GM23248 (cell line): ENCODE data around the gene ENTHD1. TPM values are rescaled to one million over a fixed set of nuclear protein-coding genes. Genes with fewer than 3 reads are reported as not detected.

Source experiments
- DNase-seq: peaks from one replicate; pipeline ENCODE4 v3.0.0-alpha.2; 2015
- H2AFZ ChIP-seq: fragments of 200-600 bp; sonication (generic); 2 replicates; pipeline ENCODE4 v1.6.1; 2016; ENCODE audit warnings: antibody characterized with exemption
- H3F3A ChIP-seq: fragments of 200-600 bp; sonication (generic); 2 replicates; pipeline ENCODE4 v1.6.1; 2016; ENCODE audit warnings: mild to moderate bottlenecking, antibody characterized with exemption, mixed run types; ENCODE audit not compliant: insufficient read depth
- H3K27ac ChIP-seq: fragments of 200-600 bp; sonication (generic); 2 replicates; pipeline ENCODE4 v1.5.1; 2016; ENCODE audit warnings: mild to moderate bottlenecking
- H3K27me3 ChIP-seq: fragments of 200-600 bp; sonication (generic); replicated peaks from 2 replicates; pipeline ENCODE4 v1.6.1; 2016; ENCODE audit warnings: mild to moderate bottlenecking; ENCODE audit not compliant: insufficient read depth
- H3K36me3 ChIP-seq: fragments of 200-600 bp; sonication (generic); 2 replicates; pipeline ENCODE4 v1.6.1; 2016; ENCODE audit warnings: low read depth, mild to moderate bottlenecking
- H3K4me1 ChIP-seq: fragments of 200-600 bp; sonication (generic); 2 replicates; pipeline ENCODE4 v1.6.1; 2016; ENCODE audit warnings: mild to moderate bottlenecking; ENCODE audit not compliant: insufficient read depth
- H3K4me2 ChIP-seq: fragments of 200-600 bp; sonication (generic); one replicate; pipeline ENCODE4 v1.6.1; 2016; ENCODE audit warnings: mild to moderate bottlenecking; ENCODE audit not compliant: unreplicated experiment
- H3K4me3 ChIP-seq: fragments of 200-600 bp; sonication (generic); 2 replicates; pipeline ENCODE4 v1.5.1; 2016; ENCODE audit warnings: mild to moderate bottlenecking
- H3K79me2 ChIP-seq: fragments of 200-600 bp; sonication (generic); 2 replicates; pipeline ENCODE4 v1.6.1; 2016; ENCODE audit warnings: mild to moderate bottlenecking; ENCODE audit not compliant: insufficient read depth
- H3K9ac ChIP-seq: fragments of 200-600 bp; sonication (generic); 2 replicates; pipeline ENCODE4 v1.6.1; 2016; ENCODE audit warnings: mild to moderate bottlenecking
- H3K9me2 ChIP-seq: fragments of 200-600 bp; sonication (generic); 2 replicates; pipeline ENCODE4 v1.6.1; 2016; ENCODE audit warnings: mixed run types, mild to moderate bottlenecking, moderate library complexity; ENCODE audit not compliant: insufficient read depth
- H3K9me3 ChIP-seq: fragments of 200-600 bp; sonication (generic); one replicate; pipeline ENCODE4 v1.6.1; 2017; ENCODE audit warnings: low read depth
- H4K20me1 ChIP-seq: fragments of 200-600 bp; sonication (generic); 2 replicates; pipeline ENCODE4 v1.6.0; 2016; ENCODE audit not compliant: insufficient read depth
- EZH2 ChIP-seq: fragments of 200-600 bp; sonication (generic); IDR thresholded peaks from 2 replicates; pipeline ENCODE4 v1.6.1; 2018; ENCODE audit warnings: antibody characterized with exemption, mild to moderate bottlenecking; ENCODE audit not compliant: insufficient read depth, poor library complexity, severe bottlenecking
- EZH2phosphoT487 ChIP-seq: fragments of 200-600 bp; sonication (generic); IDR thresholded peaks from 2 replicates; pipeline ENCODE4 v1.6.1; 2018; ENCODE audit warnings: antibody characterized with exemption, moderate library complexity, mild to moderate bottlenecking, low read depth; ENCODE audit not compliant: insufficient read depth
- WGBS, 2 experiments: methylation state at CpG; one replicate each; pipeline ENCODE4 v1.1.6; 2015 to 2017; ENCODE audit warnings: low lambda C conversion rate in 2 of 2, low coverage in 1 of 2; ENCODE audit errors: missing lambda C conversion rate in 2 of 2; 5-methylcytosine and 5-hydroxymethylcytosine counted together
- in situ Hi-C: fragments of 300-500 bp; cut with MboI; formaldehyde crosslinking; loops from 2 replicates; pipeline ENCODE4 v1.15.0; 2020
- polyA plus RNA-seq: library from polyadenylated mRNA; unstranded; fragments of >200 nt; fragmentation: Nextera tagmentation; extraction: Ambion mirVana; gene quantifications from 2 replicates; pipeline ENCODE4 v1.2.1, GENCODE V29; 2016
- total RNA-seq: library from RNA; depleted of rRNA; stranded (reverse); fragments of >200 nt; shearing (Covaris generic); gene quantifications from 2 replicates; pipeline ENCODE4 v1.2.3, GENCODE V29; 2014; rRNA removed

ENTHD1 gene, protein sequence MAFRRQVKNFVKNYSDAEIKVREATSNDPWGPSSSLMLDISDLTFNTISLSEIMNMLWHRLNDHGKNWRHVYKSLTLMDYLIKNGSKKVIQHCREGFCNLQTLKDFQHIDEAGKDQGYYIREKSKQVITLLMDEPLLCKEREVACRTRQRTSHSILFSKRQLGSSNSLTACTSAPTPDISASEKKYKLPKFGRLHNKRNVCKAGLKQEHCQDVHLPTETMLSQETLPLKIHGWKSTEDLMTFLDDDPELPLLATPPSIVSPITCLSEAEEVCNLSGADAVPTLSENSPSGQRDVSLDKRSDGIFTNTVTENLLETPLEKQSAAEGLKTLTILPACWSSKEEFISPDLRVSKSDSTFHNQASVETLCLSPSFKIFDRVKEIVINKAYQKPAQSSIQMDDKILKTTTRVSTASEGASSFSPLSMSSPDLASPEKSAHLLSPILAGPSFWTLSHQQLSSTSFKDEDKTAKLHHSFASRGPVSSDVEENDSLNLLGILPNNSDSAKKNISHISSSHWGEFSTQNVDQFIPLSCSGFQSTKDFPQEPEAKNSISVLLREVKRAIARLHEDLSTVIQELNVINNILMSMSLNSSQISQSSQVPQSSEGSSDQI
- total RNA-seq (not detected in 2 replicates), polyA plus RNA-seq (not detected in 2 replicates)

DNA sequence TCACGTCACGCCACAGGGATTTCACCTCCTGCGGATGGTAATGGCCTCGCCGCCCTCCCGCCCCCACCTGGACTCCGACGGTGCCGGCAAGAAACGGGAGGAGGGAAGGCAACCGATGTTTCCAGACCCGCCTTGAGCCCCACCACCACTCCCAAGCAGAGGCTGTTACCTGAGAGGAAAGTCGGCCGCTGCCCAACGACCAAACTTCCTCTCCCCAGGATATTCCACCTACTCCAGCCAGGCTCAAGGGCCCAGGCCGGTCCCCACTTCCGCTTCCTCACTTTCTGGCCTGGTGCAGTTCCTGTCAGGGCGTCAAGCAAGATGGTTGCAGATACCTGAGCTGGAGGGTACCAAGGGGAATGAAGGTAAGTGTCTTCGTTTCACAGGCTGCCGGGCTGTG is at the start of gene ENTHD1:
ENTHD1 (minus strand) TSS at position 235 of the 400 bp plus-strand sequence. CDS start 6,012 bp downstream, outside the sequence.
- no peaks in the 10 kb centered on the region for H3K4me1 ChIP-seq
- H3K9me3 ChIP-seq, result no peaks in the 10 kb centered on the region
- no peaks in the 10 kb centered on the region for H3F3A ChIP-seq
- H3K27me3 ChIP-seq, result peaks cover 24% of the 10 kb centered on the region; the same call in 1 of the 2 replicates
- no peaks in the 10 kb centered on the region for H3K36me3 ChIP-seq
- TF ChIP-seq EZH2phosphoT487 (no peak), EZH2 (no peak)
- H3K4me3 ChIP-seq, result no peak within 1 kb of the TSS
- in situ Hi-C loops, result no loop called here
- H3K9ac ChIP-seq, result no peak within 1 kb of the TSS
- no peak within 1 kb of the TSS for H3K27ac ChIP-seq
- no peak within 1 kb of the TSS for H3K4me2 ChIP-seq
- WGBS, 2 experiments, result 41 to 51% methylated on average over 11 to 20 of the region's 20 CpGs
- no peaks in the 10 kb centered on the region for H3K79me2 ChIP-seq
- no peaks in the 10 kb centered on the region for H3K9me2 ChIP-seq
- no peak within 1 kb of the TSS for H2AFZ ChIP-seq
- no peaks in the 10 kb centered on the region for H4K20me1 ChIP-seq
- no peak for DNase-seq

DNA sequence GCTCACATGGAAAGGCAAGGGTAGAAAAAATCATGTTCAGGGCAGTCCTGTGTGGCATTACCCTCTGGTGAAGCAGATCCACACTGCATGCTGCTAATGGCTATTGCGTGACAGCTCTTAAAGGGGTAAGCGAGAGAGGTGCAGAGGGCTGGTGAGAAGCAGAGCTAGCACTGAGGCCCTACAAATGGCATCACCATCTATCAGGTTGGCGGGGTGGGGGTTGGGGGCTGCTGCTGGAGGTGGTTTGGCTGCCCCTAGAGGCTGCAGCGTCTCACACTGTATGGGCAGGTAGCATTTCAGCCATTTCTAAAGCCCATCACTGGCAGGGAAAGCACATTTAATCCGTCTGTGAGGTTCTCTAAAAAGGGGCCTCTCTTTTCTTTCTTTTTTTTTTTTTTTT is 49.8 kb upstream of the ENTHD1 start:
- Histone ChIP-seq H3K27ac (no peak overlapping the region), H4K20me1 (no peaks in the 10 kb centered on the region), H3K36me3 (no peaks in the 10 kb centered on the region), H3K79me2 (no peaks in the 10 kb centered on the region), H3K9me3 (no peaks in the 10 kb centered on the region), H3K27me3 (peaks cover 17% of the 10 kb centered on the region), H3K9me2 (no peaks in the 10 kb centered on the region), H3K9ac (no peak overlapping the region), H3K4me3 (no peak overlapping the region), H3K4me1 (no peaks in the 10 kb centered on the region), H3F3A (no peaks in the 10 kb centered on the region), H2AFZ (no peak overlapping the region), H3K4me2 (no peak overlapping the region)
- in situ Hi-C loops, result no loop called here
- 58 to 66% methylated on average over 5 of the region's 5 CpGs for WGBS, 2 experiments
- TF ChIP-seq EZH2, result no peak
- TF ChIP-seq EZH2phosphoT487, result no peak
- DNase-seq, result no peak

DNA sequence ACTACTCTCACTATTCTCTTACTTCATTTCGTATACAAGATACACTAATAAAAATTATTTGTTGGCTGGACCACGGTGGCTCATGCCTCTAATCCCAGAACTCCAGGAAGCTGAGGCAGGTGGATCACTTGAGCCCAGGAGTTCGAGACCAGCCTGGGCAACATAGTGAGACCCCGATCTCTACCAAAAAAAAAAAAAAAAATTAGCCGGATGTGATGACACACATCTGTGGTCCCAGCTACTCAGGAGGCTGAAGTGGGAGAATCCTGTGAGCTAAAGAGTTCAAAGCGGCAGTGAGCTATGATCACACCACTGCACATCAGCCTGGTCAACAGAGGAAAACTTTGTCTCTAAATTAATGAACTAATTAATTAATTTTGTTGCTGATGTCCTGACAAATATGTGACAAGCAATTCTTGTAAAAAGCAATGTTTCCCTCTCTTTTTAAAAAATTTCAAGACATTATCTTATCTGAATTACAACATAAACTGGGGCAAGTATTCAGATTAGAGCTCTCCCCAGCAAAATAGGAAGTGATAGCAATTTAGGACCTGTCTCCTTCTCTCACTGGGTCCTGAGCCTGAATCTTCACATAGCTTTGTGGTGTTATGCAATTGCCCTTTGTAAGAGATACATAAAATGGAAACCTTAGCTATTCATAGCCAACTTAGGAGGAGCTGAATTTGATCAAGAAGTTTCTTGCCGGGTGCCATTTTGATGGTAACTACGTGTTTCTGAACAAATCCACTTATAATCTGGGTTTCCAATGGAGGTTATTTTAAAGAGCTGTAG is 49.1 kb upstream of the ENTHD1 start:
- no peak overlapping the region for H3K4me2 ChIP-seq
- no peak overlapping the region for H3K9ac ChIP-seq
- H4K20me1 ChIP-seq, result no peaks in the 10 kb centered on the region
- H2AFZ ChIP-seq, result no peak overlapping the region
- H3K79me2 ChIP-seq, result no peaks in the 10 kb centered on the region
- H3K27ac ChIP-seq, result no peak overlapping the region
- 59 to 64% methylated on average over 8 of the region's 8 CpGs for WGBS, 2 experiments
- no peaks in the 10 kb centered on the region for H3K4me1 ChIP-seq
- no peaks in the 10 kb centered on the region for H3F3A ChIP-seq
- TF ChIP-seq EZH2 (no peak), EZH2phosphoT487 (no peak)
- H3K9me3 ChIP-seq, result no peaks in the 10 kb centered on the region
- no peaks in the 10 kb centered on the region for H3K36me3 ChIP-seq
- no peak for DNase-seq
- H3K9me2 ChIP-seq, result no peaks in the 10 kb centered on the region
- peaks cover 18% of the 10 kb centered on the region for H3K27me3 ChIP-seq
- H3K4me3 ChIP-seq, result no peak overlapping the region
- in situ Hi-C loops, result no loop called here

DNA sequence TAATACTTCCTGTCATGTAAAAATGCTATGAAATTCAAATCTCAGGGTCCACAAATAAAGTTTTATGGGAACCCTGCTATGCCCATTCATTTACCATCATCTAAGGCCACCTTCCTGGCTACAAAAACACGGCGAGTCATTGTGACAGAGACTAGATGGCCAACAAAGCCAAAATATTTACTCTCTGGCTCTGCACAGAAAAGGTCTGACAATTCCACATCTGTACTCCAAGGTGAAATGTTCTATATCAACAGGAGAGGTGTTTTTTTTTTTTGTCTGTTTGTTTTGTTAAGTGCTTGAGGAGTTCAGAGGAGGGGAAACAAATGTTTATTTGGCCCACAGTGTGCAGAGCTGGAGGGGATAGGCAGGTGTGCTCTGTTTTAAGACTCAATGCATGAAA is 48.0 kb upstream of the ENTHD1 start:
- no peak overlapping the region for H3K4me2 ChIP-seq
- H2AFZ ChIP-seq, result no peak overlapping the region
- in situ Hi-C loops, result no loop called here
- H3K9ac ChIP-seq, result no peak overlapping the region
- 89 to 90% methylated on average over 2 of the region's 2 CpGs for WGBS, 2 experiments
- H4K20me1 ChIP-seq, result no peaks in the 10 kb centered on the region
- H3K9me2 ChIP-seq, result no peaks in the 10 kb centered on the region
- H3K9me3 ChIP-seq, result no peaks in the 10 kb centered on the region
- DNase-seq, result no peak
- no peaks in the 10 kb centered on the region for H3F3A ChIP-seq
- no peaks in the 10 kb centered on the region for H3K79me2 ChIP-seq
- peaks cover 28% of the 10 kb centered on the region for H3K27me3 ChIP-seq
- no peak overlapping the region for H3K27ac ChIP-seq
- H3K36me3 ChIP-seq, result no peaks in the 10 kb centered on the region
- no peak overlapping the region for H3K4me3 ChIP-seq
- no peak for TF ChIP-seq EZH2phosphoT487
- no peak for TF ChIP-seq EZH2
- no peaks in the 10 kb centered on the region for H3K4me1 ChIP-seq
